ENCODE results near the gene RBMS1. TPM values are rescaled to one million over a fixed set of nuclear protein-coding genes. Genes with fewer than 3 reads are reported as not detected.

Gene RBMS1
- polyA plus RNA-seq, 2 of the 4 experiments (the other 2 are of a cell fraction), result 51.9 to 108 TPM

DNA sequence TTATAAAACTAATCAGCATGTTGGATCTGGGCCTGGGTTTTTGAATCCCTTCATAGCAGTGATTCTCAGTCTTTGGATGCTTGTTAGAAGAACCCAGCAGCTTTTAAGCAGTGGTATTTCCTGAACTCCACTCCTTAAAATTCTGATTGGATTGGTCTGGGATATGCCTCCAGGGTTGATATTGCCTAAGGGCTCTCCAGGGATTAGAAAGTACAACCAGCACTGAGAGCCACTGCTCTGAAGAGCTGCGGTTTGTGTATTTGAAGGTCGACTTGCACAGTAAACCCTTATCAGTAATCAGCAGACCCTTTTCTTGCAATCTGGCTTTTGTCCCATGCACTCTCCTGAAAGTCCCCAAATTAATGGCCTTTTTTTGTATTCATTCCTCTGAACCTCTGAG is 17.0 kb upstream of the RBMS1 start:
- 76% methylated on average over 2 of the region's 2 CpGs for WGBS (ENCODE audit: missing lambda C conversion rate)
- no peaks in the 10 kb centered on the region for H3K4me1 ChIP-seq
- ChIA-PET POLR2A (no interaction called here), CTCF (interaction anchor here (1.5 kb wide), 1 partner anchor 13 kb away, joined by 6 read pairs; no protein-coding TSS in a partner anchor)
- no peak overlapping the region for H3K4me2 ChIP-seq
- DNase-seq (ENCODE audit: low read depth in 1 of 2, low spot score in 1 of 2), result no peak
- H3K27ac ChIP-seq, result no peak overlapping the region
- no peak for ATAC-seq
- no peaks in the 10 kb centered on the region for H3K9me3 ChIP-seq
- TF ChIP-seq RNF2 (IDR thresholded peaks at IDR 0.05; ENCODE audit: borderline replicate concordance, low read depth) (no peak), ZC3H11A (IDR thresholded peaks at IDR 0.05) (no peak), CHD2 (IDR thresholded peaks at IDR 0.05; ENCODE audit: low read length, partially characterized antibody) (no peak), NFE2L2 (conservative IDR thresholded peaks at IDR 0.05; ENCODE audit: low read length) (no peak), GATA3 (IDR thresholded peaks at IDR 0.05; ENCODE audit: borderline replicate concordance) (no peak), EHF (CRISPR knock-in tag; IDR thresholded peaks at IDR 0.05) (no peak), POLR2A (IDR thresholded peaks at IDR 0.05; ENCODE audit: low read length) (no peak), SMC3 (IDR thresholded peaks at IDR 0.05) (no peak), ZSCAN20 (CRISPR knock-in tag; IDR thresholded peaks at IDR 0.05) (no peak), HOXA7 (CRISPR knock-in tag; IDR thresholded peaks at IDR 0.05) (no peak)
- TF ChIP-seq, protein P1, sequence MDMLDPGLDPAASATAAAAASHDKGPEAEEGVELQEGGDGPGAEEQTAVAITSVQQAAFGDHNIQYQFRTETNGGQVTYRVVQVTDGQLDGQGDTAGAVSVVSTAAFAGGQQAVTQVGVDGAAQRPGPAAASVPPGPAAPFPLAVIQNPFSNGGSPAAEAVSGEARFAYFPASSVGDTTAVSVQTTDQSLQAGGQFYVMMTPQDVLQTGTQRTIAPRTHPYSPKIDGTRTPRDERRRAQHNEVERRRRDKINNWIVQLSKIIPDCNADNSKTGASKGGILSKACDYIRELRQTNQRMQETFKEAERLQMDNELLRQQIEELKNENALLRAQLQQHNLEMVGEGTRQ (IDR thresholded peaks at IDR 0.05), result no peak
- TF ChIP-seq, protein P2, sequence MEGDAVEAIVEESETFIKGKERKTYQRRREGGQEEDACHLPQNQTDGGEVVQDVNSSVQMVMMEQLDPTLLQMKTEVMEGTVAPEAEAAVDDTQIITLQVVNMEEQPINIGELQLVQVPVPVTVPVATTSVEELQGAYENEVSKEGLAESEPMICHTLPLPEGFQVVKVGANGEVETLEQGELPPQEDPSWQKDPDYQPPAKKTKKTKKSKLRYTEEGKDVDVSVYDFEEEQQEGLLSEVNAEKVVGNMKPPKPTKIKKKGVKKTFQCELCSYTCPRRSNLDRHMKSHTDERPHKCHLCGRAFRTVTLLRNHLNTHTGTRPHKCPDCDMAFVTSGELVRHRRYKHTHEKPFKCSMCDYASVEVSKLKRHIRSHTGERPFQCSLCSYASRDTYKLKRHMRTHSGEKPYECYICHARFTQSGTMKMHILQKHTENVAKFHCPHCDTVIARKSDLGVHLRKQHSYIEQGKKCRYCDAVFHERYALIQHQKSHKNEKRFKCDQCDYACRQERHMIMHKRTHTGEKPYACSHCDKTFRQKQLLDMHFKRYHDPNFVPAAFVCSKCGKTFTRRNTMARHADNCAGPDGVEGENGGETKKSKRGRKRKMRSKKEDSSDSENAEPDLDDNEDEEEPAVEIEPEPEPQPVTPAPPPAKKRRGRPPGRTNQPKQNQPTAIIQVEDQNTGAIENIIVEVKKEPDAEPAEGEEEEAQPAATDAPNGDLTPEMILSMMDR (IDR thresholded peaks at IDR 0.05), result no peak
- FAIRE-seq, result no peak
- H3K4me3 ChIP-seq, result no peak overlapping the region

DNA sequence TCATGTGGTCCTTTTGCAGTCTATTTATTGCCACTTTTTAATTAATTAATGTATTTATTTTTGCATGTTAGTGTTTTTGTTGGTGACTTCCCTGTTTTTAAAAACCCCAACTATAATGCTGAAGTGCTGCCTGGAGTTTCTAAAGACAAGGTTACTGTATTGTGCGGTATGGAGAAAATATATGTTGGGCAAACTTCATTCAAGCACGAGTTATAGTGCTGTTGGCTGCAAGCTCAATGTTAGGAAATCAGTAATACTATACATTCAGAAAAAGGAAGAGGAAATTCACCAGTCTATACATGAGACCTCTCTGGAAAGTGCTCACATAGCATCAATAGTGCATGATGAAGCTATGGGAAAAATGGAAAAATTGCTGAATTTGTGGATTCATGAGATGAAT is 15.4 kb upstream of the RBMS1 start:
- WGBS (ENCODE audit: missing lambda C conversion rate), result 48% methylated on average over 2 of the region's 2 CpGs
- no peak for FAIRE-seq
- no peak for ATAC-seq
- H3K27ac ChIP-seq, result no peak overlapping the region
- ChIA-PET CTCF (interaction anchor here (1.1 kb wide), 1 partner anchor 14 kb away, joined by 4 read pairs; no protein-coding TSS in a partner anchor), POLR2A (no interaction called here)
- DNase-seq (ENCODE audit: low read depth in 1 of 2, low spot score in 1 of 2), result no peak
- H3K4me1 ChIP-seq, result peaks cover 5% of the 10 kb centered on the region; the same call in 1 of the 3 replicates
- no peak overlapping the region for H3K4me3 ChIP-seq
- no peak overlapping the region for H3K4me2 ChIP-seq
- no peaks in the 10 kb centered on the region for H3K9me3 ChIP-seq
- TF ChIP-seq POLR2A (IDR thresholded peaks at IDR 0.05; ENCODE audit: low read length), result no peak
- no peak for TF ChIP-seq EHMT2 (IDR thresholded peaks at IDR 0.05; ENCODE audit: low read depth)
- TF ChIP-seq, protein P1 (IDR thresholded peaks at IDR 0.05), result no peak
- TF ChIP-seq FOSL2 (IDR thresholded peaks at IDR 0.05), result no peak
- TF ChIP-seq FOSL2 (CRISPR knock-in tag; IDR thresholded peaks at IDR 0.05), result no peak
- no peak for TF ChIP-seq ESRRA (IDR thresholded peaks at IDR 0.05; ENCODE audit: borderline replicate concordance, low read length)
- no peak for TF ChIP-seq MYC (IDR thresholded peaks at IDR 0.05; ENCODE audit: borderline replicate concordance, low read length)
- TF ChIP-seq NFE2L2 (conservative IDR thresholded peaks at IDR 0.05; ENCODE audit: low read length), result no peak
- TF ChIP-seq RNF2 (IDR thresholded peaks at IDR 0.05; ENCODE audit: borderline replicate concordance, low read depth), result no peak
- TF ChIP-seq, protein P3, sequence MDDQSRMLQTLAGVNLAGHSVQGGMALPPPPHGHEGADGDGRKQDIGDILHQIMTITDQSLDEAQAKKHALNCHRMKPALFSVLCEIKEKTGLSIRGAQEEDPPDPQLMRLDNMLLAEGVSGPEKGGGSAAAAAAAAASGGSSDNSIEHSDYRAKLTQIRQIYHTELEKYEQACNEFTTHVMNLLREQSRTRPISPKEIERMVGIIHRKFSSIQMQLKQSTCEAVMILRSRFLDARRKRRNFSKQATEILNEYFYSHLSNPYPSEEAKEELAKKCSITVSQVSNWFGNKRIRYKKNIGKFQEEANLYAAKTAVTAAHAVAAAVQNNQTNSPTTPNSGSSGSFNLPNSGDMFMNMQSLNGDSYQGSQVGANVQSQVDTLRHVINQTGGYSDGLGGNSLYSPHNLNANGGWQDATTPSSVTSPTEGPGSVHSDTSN (IDR thresholded peaks at IDR 0.05), result no peak
- no peak for TF ChIP-seq HOXB13 (CRISPR knock-in tag; IDR thresholded peaks at IDR 0.05; ENCODE audit: low read depth)
- no peak for TF ChIP-seq HOXB5 (CRISPR knock-in tag; IDR thresholded peaks at IDR 0.05)

DNA sequence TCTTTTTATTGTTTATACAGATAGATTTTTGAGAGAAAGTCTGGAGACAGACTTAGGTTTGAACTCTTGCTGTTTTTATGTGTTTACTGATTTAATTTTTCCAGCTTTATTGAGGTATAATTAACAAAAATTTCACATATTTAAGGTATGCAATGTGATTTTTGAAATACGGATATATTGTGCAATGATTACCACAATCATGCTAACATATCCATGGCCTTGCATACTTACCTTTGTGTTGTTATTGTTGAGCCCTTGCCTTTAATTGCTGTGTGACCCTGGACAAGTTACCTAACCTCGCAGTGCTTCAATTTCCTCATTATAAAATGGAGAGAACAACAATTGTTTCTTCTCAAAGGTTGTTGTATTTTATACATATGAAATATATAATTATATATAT is 13.9 kb upstream of the RBMS1 start:
- no peak for TF ChIP-seq HOXB13 (CRISPR knock-in tag; IDR thresholded peaks at IDR 0.05; ENCODE audit: low read depth)
- TF ChIP-seq ZC3H11A (IDR thresholded peaks at IDR 0.05), result no peak
- TF ChIP-seq JUNB (IDR thresholded peaks at IDR 0.05), result no peak
- TF ChIP-seq, protein P4, sequence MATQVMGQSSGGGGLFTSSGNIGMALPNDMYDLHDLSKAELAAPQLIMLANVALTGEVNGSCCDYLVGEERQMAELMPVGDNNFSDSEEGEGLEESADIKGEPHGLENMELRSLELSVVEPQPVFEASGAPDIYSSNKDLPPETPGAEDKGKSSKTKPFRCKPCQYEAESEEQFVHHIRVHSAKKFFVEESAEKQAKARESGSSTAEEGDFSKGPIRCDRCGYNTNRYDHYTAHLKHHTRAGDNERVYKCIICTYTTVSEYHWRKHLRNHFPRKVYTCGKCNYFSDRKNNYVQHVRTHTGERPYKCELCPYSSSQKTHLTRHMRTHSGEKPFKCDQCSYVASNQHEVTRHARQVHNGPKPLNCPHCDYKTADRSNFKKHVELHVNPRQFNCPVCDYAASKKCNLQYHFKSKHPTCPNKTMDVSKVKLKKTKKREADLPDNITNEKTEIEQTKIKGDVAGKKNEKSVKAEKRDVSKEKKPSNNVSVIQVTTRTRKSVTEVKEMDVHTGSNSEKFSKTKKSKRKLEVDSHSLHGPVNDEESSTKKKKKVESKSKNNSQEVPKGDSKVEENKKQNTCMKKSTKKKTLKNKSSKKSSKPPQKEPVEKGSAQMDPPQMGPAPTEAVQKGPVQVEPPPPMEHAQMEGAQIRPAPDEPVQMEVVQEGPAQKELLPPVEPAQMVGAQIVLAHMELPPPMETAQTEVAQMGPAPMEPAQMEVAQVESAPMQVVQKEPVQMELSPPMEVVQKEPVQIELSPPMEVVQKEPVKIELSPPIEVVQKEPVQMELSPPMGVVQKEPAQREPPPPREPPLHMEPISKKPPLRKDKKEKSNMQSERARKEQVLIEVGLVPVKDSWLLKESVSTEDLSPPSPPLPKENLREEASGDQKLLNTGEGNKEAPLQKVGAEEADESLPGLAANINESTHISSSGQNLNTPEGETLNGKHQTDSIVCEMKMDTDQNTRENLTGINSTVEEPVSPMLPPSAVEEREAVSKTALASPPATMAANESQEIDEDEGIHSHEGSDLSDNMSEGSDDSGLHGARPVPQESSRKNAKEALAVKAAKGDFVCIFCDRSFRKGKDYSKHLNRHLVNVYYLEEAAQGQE (IDR thresholded peaks at IDR 0.05), result no peak
- ATAC-seq, result no peak
- FAIRE-seq, result no peak
- Histone ChIP-seq H3K4me3 (no peak overlapping the region), H3K9me3 (no peaks in the 10 kb centered on the region), H3K4me2 (no peak overlapping the region), H3K4me1 (peaks cover 5% of the 10 kb centered on the region; the same call in 1 of the 3 replicates), H3K27ac (no peak overlapping the region)
- no peak for DNase-seq (ENCODE audit: low read depth in 1 of 2, low spot score in 1 of 2)
- 29% methylated on average over 2 of the region's 2 CpGs for WGBS (ENCODE audit: missing lambda C conversion rate)
- ChIA-PET POLR2A (no interaction called here), CTCF (interaction anchor here (0.7 kb wide), 2 partner anchors 11 to 132 kb away, joined by 4 read pairs; no protein-coding TSS in a partner anchor)
